DOHH2 (cell line): ENCODE measurements around the gene PDE11A.

Source experiments
- H3F3A ChIP-seq: fragments of 200-600 bp; sonication (generic), shearing (Covaris generic); 2 replicates; pipeline ENCODE4 v1.6.0; 2016; ENCODE audit warnings: antibody characterized with exemption, mild to moderate bottlenecking; ENCODE audit not compliant: control insufficient read depth, insufficient read depth
- H3K27ac ChIP-seq: fragments of 200-600 bp; sonication (generic); 2 replicates; pipeline ENCODE4 v1.5.1; 2014; ENCODE audit warnings: low read depth, mild to moderate bottlenecking, low read length, moderate library complexity
- H3K27me3 ChIP-seq: fragments of 200-600 bp; sonication (generic); 2 replicates; pipeline ENCODE4 v1.6.1; 2014; ENCODE audit warnings: mild to moderate bottlenecking, low read length, mixed read lengths; ENCODE audit not compliant: control insufficient read depth
- H3K36me3 ChIP-seq: fragments of 200-600 bp; sonication (generic); 2 replicates; pipeline ENCODE4 v1.6.1; 2014; ENCODE audit warnings: mild to moderate bottlenecking, low read length, moderate library complexity, mixed read lengths; ENCODE audit not compliant: control insufficient read depth
- H3K4me1 ChIP-seq: fragments of 200-600 bp; sonication (generic); 2 replicates; pipeline ENCODE4 v1.6.1; 2014; ENCODE audit warnings: mild to moderate bottlenecking, low read length, mixed read lengths; ENCODE audit not compliant: control insufficient read depth
- H3K4me2 ChIP-seq: fragments of 200-600 bp; sonication (generic); 2 replicates; pipeline ENCODE4 v1.6.0; 2014; ENCODE audit warnings: mild to moderate bottlenecking, low read length, moderate library complexity
- H3K4me3 ChIP-seq: fragments of 200-600 bp; sonication (generic); 2 replicates; pipeline ENCODE4 v1.5.1; 2014; ENCODE audit warnings: mild to moderate bottlenecking, low read length, mixed read lengths
- H3K79me2 ChIP-seq: fragments of 200-600 bp; sonication (generic); 2 replicates; pipeline ENCODE4 v1.6.1; 2014; ENCODE audit warnings: mild to moderate bottlenecking, low read length, mixed read lengths; ENCODE audit not compliant: control insufficient read depth
- H3K9me2 ChIP-seq: fragments of 200-600 bp; sonication (generic); replicated peaks from 2 replicates; pipeline ENCODE4 v1.6.1; 2014; ENCODE audit warnings: mild to moderate bottlenecking, low read length, mixed read lengths; ENCODE audit not compliant: control insufficient read depth
- H3K9me3 ChIP-seq: fragments of 200-600 bp; sonication (generic); 2 replicates; pipeline ENCODE4 v1.6.1; 2014; ENCODE audit warnings: antibody characterized with exemption, low read length, mixed read lengths; ENCODE audit not compliant: control insufficient read depth, insufficient read depth
- H4K20me1 ChIP-seq: fragments of 200-600 bp; sonication (generic); 2 replicates; pipeline ENCODE4 v1.6.0; 2014; ENCODE audit warnings: low read depth, mild to moderate bottlenecking, antibody characterized with exemption, low read length, moderate library complexity; ENCODE audit not compliant: control insufficient read depth, insufficient read depth
- EZH2phosphoT487 ChIP-seq: fragments of 200-600 bp; sonication (generic); IDR thresholded peaks from 2 replicates; pipeline ENCODE4 v1.6.1; 2017; ENCODE audit warnings: borderline replicate concordance, mild to moderate bottlenecking, antibody characterized with exemption, low read length, moderate library complexity, mixed read lengths
- TF ChIP-seq, protein P1 (sequence below): fragments of 200-600 bp; sonication (generic); IDR thresholded peaks from one replicate; pipeline ENCODE4 v1.5.1; 2014; ENCODE audit warnings: antibody characterized with exemption, mild to moderate bottlenecking, low read depth, low read length; ENCODE audit not compliant: poor library complexity, severe bottlenecking

PDE11A gene

DNA sequence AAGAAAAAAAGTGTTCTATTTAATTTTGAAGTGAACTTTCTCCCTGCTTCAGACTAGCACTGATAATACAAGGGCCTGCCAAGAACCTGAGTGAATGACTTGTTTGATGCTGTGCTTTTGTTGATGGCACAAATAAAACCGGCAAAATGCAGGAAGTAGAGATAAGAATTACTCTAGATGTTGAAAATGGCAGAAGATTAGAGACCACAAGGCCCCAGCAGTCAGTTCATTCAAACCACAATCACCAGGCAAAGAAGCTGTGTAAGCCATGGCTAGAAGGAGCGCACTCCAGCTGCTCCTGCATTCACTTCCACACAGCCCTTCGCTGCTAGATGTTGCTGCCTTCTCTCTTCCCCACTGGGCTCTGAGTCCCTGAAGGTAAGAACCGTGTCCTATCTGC, 383.0 kb downstream of the PDE11A start:
- Histone ChIP-seq H3K9me3 (no peaks in the 10 kb centered on the region), H3K36me3 (no peaks in the 10 kb centered on the region), H3K9me2 (no peaks in the 10 kb centered on the region), H3F3A (no peaks in the 10 kb centered on the region), H4K20me1 (no peaks in the 10 kb centered on the region), H3K27ac (no peak overlapping the region), H3K4me2 (no peak overlapping the region), H3K79me2 (no peaks in the 10 kb centered on the region), H3K27me3 (no peaks in the 10 kb centered on the region), H3K4me1 (no peaks in the 10 kb centered on the region), H3K4me3 (no peak overlapping the region)
- no peak for TF ChIP-seq EZH2phosphoT487

DNA sequence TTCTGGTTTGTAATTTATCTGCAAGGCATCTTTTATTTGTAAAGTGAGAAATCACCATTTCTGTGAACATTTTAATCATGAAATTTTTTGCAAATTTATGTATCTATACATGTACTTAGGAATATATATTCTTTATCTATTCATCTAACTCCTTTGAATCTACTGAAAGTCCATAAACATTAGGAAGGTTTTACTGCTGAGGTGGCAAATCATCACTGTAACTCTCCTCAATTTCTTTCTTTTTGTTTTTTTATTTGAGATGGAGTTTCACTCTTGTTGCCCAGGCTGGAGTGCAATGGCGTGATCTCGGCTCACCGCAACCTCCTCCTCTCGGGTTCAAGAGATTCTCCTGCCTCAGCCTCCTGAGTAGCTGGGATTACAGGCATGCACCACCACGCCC, 383.7 kb downstream of the PDE11A start:
- Histone ChIP-seq H3K36me3 (no peaks in the 10 kb centered on the region), H4K20me1 (no peaks in the 10 kb centered on the region), H3K27ac (no peak overlapping the region), H3K9me3 (no peaks in the 10 kb centered on the region), H3F3A (no peaks in the 10 kb centered on the region), H3K4me3 (no peak overlapping the region), H3K9me2 (no peaks in the 10 kb centered on the region), H3K4me2 (no peak overlapping the region), H3K79me2 (no peaks in the 10 kb centered on the region), H3K4me1 (no peaks in the 10 kb centered on the region), H3K27me3 (no peaks in the 10 kb centered on the region)
- TF ChIP-seq, protein P1, sequence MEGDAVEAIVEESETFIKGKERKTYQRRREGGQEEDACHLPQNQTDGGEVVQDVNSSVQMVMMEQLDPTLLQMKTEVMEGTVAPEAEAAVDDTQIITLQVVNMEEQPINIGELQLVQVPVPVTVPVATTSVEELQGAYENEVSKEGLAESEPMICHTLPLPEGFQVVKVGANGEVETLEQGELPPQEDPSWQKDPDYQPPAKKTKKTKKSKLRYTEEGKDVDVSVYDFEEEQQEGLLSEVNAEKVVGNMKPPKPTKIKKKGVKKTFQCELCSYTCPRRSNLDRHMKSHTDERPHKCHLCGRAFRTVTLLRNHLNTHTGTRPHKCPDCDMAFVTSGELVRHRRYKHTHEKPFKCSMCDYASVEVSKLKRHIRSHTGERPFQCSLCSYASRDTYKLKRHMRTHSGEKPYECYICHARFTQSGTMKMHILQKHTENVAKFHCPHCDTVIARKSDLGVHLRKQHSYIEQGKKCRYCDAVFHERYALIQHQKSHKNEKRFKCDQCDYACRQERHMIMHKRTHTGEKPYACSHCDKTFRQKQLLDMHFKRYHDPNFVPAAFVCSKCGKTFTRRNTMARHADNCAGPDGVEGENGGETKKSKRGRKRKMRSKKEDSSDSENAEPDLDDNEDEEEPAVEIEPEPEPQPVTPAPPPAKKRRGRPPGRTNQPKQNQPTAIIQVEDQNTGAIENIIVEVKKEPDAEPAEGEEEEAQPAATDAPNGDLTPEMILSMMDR: no peak
- no peak for TF ChIP-seq EZH2phosphoT487

- Histone ChIP-seq H3K4me3 (no peak overlapping the region), H3K27ac (no peak overlapping the region), H3K36me3 (no peaks in the 10 kb centered on the region), H3K27me3 (0 out of 2 replicates have a peak, but pooled peaks cover 2% of the 10 kb centered on the region), H3K4me1 (no peaks in the 10 kb centered on the region), H4K20me1 (no peaks in the 10 kb centered on the region), H3K9me3 (no peaks in the 10 kb centered on the region), H3K4me2 (no peak overlapping the region), H3K79me2 (no peaks in the 10 kb centered on the region), H3F3A (no peaks in the 10 kb centered on the region), H3K9me2 (no peaks in the 10 kb centered on the region)
- TF ChIP-seq EZH2phosphoT487: no peak
- TF ChIP-seq, protein P1: no peak
Observed at GRCh38 chr2:177683661-177684069, 388.9 kb downstream of the PDE11A start.

GRCh38 chr2:177682836-177683660, 389.5 kb downstream of the PDE11A start:
- H3K36me3 ChIP-seq: no peaks in the 10 kb centered on the region
- TF ChIP-seq EZH2phosphoT487: no peak
- TF ChIP-seq, protein P1: no peak
- H3K4me1 ChIP-seq: no peaks in the 10 kb centered on the region
- H3K9me2 ChIP-seq: no peaks in the 10 kb centered on the region
- H4K20me1 ChIP-seq: no peaks in the 10 kb centered on the region
- no peak overlapping the region for H3K27ac ChIP-seq
- no peak overlapping the region for H3K4me2 ChIP-seq
- H3F3A ChIP-seq: no peaks in the 10 kb centered on the region
- H3K27me3 ChIP-seq: peaks cover 8% of the 10 kb centered on the region; the same call in 1 of the 2 replicates
- no peaks in the 10 kb centered on the region for H3K79me2 ChIP-seq
- H3K9me3 ChIP-seq: no peaks in the 10 kb centered on the region
- no peak overlapping the region for H3K4me3 ChIP-seq
